Measurements from ENCODE around the gene GP9. TPM values are rescaled to one million over a fixed set of nuclear protein-coding genes. Genes with fewer than 3 reads are reported as not detected.

GP9 gene
- polyA plus RNA-seq, 1 of the 3 experiments (the other 2 are of a cell fraction): not detected

DNA sequence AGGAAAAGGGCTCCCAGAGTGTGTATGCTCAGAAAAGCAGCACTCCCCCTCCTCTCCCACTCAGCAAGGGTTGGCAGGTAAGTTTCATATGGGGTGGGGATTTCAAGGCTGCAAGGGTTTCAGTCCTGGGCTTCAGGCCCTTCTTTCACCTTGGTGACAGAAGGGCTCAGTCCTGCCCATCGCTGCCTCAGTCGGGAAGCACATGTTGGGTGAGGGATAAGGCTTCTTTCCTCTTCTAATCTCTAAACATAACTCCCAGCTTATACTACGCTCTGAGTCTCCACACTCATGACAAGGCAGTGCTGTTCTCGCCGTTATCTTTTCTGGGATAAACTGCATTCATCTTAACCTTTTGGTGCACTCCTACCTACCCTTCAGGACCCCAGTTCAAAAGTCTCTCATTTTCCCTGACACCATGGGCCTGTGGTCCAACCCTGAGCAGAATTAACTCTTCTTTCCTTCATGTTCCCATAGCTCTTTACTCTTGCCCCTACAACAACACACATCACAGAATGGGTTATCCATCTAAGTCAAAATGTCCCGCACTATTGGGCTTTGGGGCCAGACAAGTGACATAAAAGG lies 44.0 kb downstream of the GP9 start:
- H3K4me1 ChIP-seq (ENCODE audit: control insufficient read depth in 1 of 2, insufficient read depth in 2 of 2, low read depth in 1 of 2, low read length in 1 of 2): no peaks in the 10 kb centered on the region
- CTCF ChIA-PET: interaction anchor here (1.5 kb wide), 1 partner anchor 134 kb away, joined by 9 read pairs; no protein-coding TSS in a partner anchor

DNA sequence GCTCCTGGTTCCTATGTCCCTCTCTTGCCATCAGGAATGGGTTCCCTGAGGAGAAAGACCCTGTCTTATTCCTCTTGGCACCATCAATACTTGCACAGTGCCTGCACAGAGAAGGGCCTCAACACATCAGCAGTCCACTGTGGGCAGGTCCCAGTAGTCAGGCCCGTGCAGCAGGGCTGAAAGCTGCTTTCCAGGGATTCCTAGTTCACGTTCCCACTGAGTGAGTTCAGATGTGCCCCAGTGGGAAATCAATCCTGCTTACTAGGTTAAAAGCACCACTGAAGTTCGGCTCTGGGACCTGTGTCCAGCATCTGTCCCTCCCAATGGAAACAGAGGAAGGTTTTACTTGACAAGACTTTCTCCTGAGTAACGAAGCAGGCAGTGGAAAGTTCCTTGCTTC lies 45.3 kb downstream of the GP9 start:
- Histone ChIP-seq H3K9me3 (no peaks in the 10 kb centered on the region), H3K36me3 (replicated peaks in 1 of 2; ENCODE audit: control insufficient read depth in 1 of 2, insufficient read depth in 2 of 2, low read length in 1 of 2) (peaks cover 2 to 6% of the 10 kb centered on the region in 2 experiments), H3K4me2 (no peak overlapping the region), H3F3A (replicated peaks; ENCODE audit: insufficient read depth) (no peaks in the 10 kb centered on the region), H3K79me2 (ENCODE audit: insufficient read depth) (peaks cover 48% of the 10 kb centered on the region), H4K20me1 (ENCODE audit: insufficient read depth) (peaks cover 47% of the 10 kb centered on the region), H3K27ac (ENCODE audit: low read depth in 2 of 2, low read length in 1 of 2) (no peak overlapping the region), H3K9ac (no peak overlapping the region), H3K9me2 (no peaks in the 10 kb centered on the region), H3K27me3 (ENCODE audit: insufficient read depth) (no peaks in the 10 kb centered on the region), H3K4me3 (ENCODE audit: low read depth in 2 of 2, low read length in 1 of 2) (no peak overlapping the region), H2AFZ (ENCODE audit: low read depth) (no peak overlapping the region), H3K4me1 (ENCODE audit: control insufficient read depth in 1 of 2, insufficient read depth in 2 of 2, low read depth in 1 of 2, low read length in 1 of 2) (no peaks in the 10 kb centered on the region)
- CTCF ChIA-PET: interaction anchor here (0.9 to 3.6 kb wide), 2 partner anchors 11 to 135 kb away, joined by 3 to 20 read pairs; no protein-coding TSS in a partner anchor
- POLR2A ChIA-PET: no interaction called here
- DNase-seq: no peak
- TF ChIP-seq SMC3 (IDR thresholded peaks at IDR 0.05; ENCODE audit: low read depth, low read length): no peak
- 89% methylated on average over 4 of the region's 4 CpGs for WGBS (ENCODE audit: low lambda C conversion rate)

More for the DNA sequence above, 44.0 kb downstream of the GP9 start:
- no peaks in the 10 kb centered on the region for H3F3A ChIP-seq (replicated peaks; ENCODE audit: insufficient read depth)
- H4K20me1 ChIP-seq (ENCODE audit: insufficient read depth): peaks cover 47% of the 10 kb centered on the region
- no peaks in the 10 kb centered on the region for H3K27me3 ChIP-seq (ENCODE audit: insufficient read depth)
- TF ChIP-seq NRF1 (IDR thresholded peaks at IDR 0.05; ENCODE audit: low read depth, low read length) (no peak), EZH2phosphoT487 (IDR thresholded peaks at IDR 0.05; ENCODE audit: borderline replicate concordance, low read depth) (no peak), TAF1 (IDR thresholded peaks at IDR 0.05; ENCODE audit: borderline replicate concordance, low read depth, low read length) (no peak), NFIC (IDR thresholded peaks at IDR 0.05; ENCODE audit: borderline replicate concordance) (no peak), CHD2 (IDR thresholded peaks at IDR 0.05; ENCODE audit: low read length, partially characterized antibody) (no peak), RXRA (IDR thresholded peaks at IDR 0.05; ENCODE audit: borderline replicate concordance, low read depth) (no peak), GATA2 (CRISPR knock-in tag; IDR thresholded peaks at IDR 0.05) (no peak), SMC3 (IDR thresholded peaks at IDR 0.05; ENCODE audit: low read depth, low read length) (no peak), FOSL2 (IDR thresholded peaks at IDR 0.05; ENCODE audit: borderline replicate concordance, low read depth) (no peak), TCF12 (IDR thresholded peaks at IDR 0.05) (no peak), JUND (IDR thresholded peaks at IDR 0.05) (no peak)
- TF ChIP-seq, protein P1, sequence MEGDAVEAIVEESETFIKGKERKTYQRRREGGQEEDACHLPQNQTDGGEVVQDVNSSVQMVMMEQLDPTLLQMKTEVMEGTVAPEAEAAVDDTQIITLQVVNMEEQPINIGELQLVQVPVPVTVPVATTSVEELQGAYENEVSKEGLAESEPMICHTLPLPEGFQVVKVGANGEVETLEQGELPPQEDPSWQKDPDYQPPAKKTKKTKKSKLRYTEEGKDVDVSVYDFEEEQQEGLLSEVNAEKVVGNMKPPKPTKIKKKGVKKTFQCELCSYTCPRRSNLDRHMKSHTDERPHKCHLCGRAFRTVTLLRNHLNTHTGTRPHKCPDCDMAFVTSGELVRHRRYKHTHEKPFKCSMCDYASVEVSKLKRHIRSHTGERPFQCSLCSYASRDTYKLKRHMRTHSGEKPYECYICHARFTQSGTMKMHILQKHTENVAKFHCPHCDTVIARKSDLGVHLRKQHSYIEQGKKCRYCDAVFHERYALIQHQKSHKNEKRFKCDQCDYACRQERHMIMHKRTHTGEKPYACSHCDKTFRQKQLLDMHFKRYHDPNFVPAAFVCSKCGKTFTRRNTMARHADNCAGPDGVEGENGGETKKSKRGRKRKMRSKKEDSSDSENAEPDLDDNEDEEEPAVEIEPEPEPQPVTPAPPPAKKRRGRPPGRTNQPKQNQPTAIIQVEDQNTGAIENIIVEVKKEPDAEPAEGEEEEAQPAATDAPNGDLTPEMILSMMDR (IDR thresholded peaks at IDR 0.05): no peak
- TF ChIP-seq, protein P2, sequence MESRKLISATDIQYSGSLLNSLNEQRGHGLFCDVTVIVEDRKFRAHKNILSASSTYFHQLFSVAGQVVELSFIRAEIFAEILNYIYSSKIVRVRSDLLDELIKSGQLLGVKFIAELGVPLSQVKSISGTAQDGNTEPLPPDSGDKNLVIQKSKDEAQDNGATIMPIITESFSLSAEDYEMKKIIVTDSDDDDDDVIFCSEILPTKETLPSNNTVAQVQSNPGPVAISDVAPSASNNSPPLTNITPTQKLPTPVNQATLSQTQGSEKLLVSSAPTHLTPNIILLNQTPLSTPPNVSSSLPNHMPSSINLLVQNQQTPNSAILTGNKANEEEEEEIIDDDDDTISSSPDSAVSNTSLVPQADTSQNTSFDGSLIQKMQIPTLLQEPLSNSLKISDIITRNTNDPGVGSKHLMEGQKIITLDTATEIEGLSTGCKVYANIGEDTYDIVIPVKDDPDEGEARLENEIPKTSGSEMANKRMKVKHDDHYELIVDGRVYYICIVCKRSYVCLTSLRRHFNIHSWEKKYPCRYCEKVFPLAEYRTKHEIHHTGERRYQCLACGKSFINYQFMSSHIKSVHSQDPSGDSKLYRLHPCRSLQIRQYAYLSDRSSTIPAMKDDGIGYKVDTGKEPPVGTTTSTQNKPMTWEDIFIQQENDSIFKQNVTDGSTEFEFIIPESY (IDR thresholded peaks at IDR 0.05; ENCODE audit: borderline replicate concordance, low read depth): no peak
- H3K27ac ChIP-seq (ENCODE audit: low read depth in 2 of 2, low read length in 1 of 2): no peak overlapping the region
- peaks cover 41% of the 10 kb centered on the region for H3K79me2 ChIP-seq (ENCODE audit: insufficient read depth)
- WGBS (ENCODE audit: low lambda C conversion rate): 90% methylated on average over 4 of the region's 6 CpGs
- DNase-seq: peak; percentile 3
- H3K9ac ChIP-seq: no peak overlapping the region
- peaks cover 2 to 4% of the 10 kb centered on the region in 2 experiments for H3K36me3 ChIP-seq (replicated peaks in 1 of 2; ENCODE audit: control insufficient read depth in 1 of 2, insufficient read depth in 2 of 2, low read length in 1 of 2)
- H3K4me3 ChIP-seq (ENCODE audit: low read depth in 2 of 2, low read length in 1 of 2): no peak overlapping the region
- no peaks in the 10 kb centered on the region for H3K9me2 ChIP-seq
- no peak overlapping the region for H3K4me2 ChIP-seq
- no peaks in the 10 kb centered on the region for H3K9me3 ChIP-seq
- POLR2A ChIA-PET: no interaction called here
- no peak overlapping the region for H2AFZ ChIP-seq (ENCODE audit: low read depth)
